Activated T-cell treated with anti-CD3 and anti-CD28 coated beads, Interleukin-2, amount 50 U/mL, for 24 hours (primary cell): ENCODE data around the gene MTARC2.

ENCODE experiments used
- DNase-seq: peaks from one replicate; pipeline ENCODE4 v3.0.0-alpha.2; 2020
- H3K27ac Mint-ChIP-seq: 2 replicates; pipeline ENCODE4 v1.8.0; 2020; ENCODE audit warnings: mild to moderate bottlenecking, mixed read lengths
- H3K27me3 Mint-ChIP-seq: 2 replicates; pipeline ENCODE4 v1.8.0; 2020; ENCODE audit warnings: mixed read lengths
- H3K36me3 Mint-ChIP-seq: 2 replicates; pipeline ENCODE4 v1.8.0; 2020; ENCODE audit warnings: low read depth, mixed read lengths
- H3K4me1 Mint-ChIP-seq: 2 replicates; pipeline ENCODE4 v1.8.0; 2020; ENCODE audit warnings: low read depth, mixed read lengths
- H3K4me3 Mint-ChIP-seq: 2 replicates; pipeline ENCODE4 v1.8.0; 2020; ENCODE audit warnings: mild to moderate bottlenecking, moderate library complexity, mixed read lengths
- H3K9me3 Mint-ChIP-seq: 2 replicates; pipeline ENCODE4 v1.8.0; 2020; ENCODE audit warnings: mixed read lengths

MTARC2 gene

GRCh38 chr1:220770245-220770913 is 22.3 kb downstream of the MTARC2 start:
- Mint-ChIP-seq H3K36me3 (no peaks in the 10 kb centered on the region), H3K27ac (no peak overlapping the region), H3K9me3 (no peaks in the 10 kb centered on the region), H3K4me3 (no peak overlapping the region), H3K4me1 (no peaks in the 10 kb centered on the region), H3K27me3 (peaks cover 23% of the 10 kb centered on the region)
- DNase-seq = no peak

GRCh38 chr1:220772846-220773245 is 24.7 kb downstream of the MTARC2 start:
- no peak for DNase-seq
- no peak overlapping the region for H3K27ac Mint-ChIP-seq
- H3K9me3 Mint-ChIP-seq = no peaks in the 10 kb centered on the region
- H3K36me3 Mint-ChIP-seq = no peaks in the 10 kb centered on the region
- H3K27me3 Mint-ChIP-seq = peaks cover 45% of the 10 kb centered on the region
- no peak overlapping the region for H3K4me3 Mint-ChIP-seq
- peaks cover 2% of the 10 kb centered on the region for H3K4me1 Mint-ChIP-seq

GRCh38 chr1:220775240-220775853 is 27.2 kb downstream of the MTARC2 start:
- Mint-ChIP-seq H3K27ac (no peak overlapping the region), H3K36me3 (no peaks in the 10 kb centered on the region), H3K4me1 (peaks cover 2% of the 10 kb centered on the region), H3K27me3 (peaks cover 35% of the 10 kb centered on the region), H3K4me3 (no peak overlapping the region), H3K9me3 (no peaks in the 10 kb centered on the region)
- DNase-seq = peak; percentile 50

- DNase-seq = no peak
- no peaks in the 10 kb centered on the region for H3K36me3 Mint-ChIP-seq
- H3K9me3 Mint-ChIP-seq = no peaks in the 10 kb centered on the region
- H3K4me3 Mint-ChIP-seq = no peak overlapping the region
- H3K27ac Mint-ChIP-seq = no peak overlapping the region
- peaks cover 2% of the 10 kb centered on the region for H3K4me1 Mint-ChIP-seq
- H3K27me3 Mint-ChIP-seq = peaks cover 35% of the 10 kb centered on the region
These were observed 28.1 kb downstream of the MTARC2 start for GRCh38 chr1:220776254-220776653.

- Mint-ChIP-seq H3K27me3 (peaks cover 35% of the 10 kb centered on the region), H3K36me3 (no peaks in the 10 kb centered on the region), H3K4me1 (peaks cover 2% of the 10 kb centered on the region), H3K27ac (no peak overlapping the region), H3K9me3 (no peaks in the 10 kb centered on the region), H3K4me3 (no peak overlapping the region)
- peak; percentile 74 for DNase-seq
These were observed 28.7 kb downstream of the MTARC2 start for GRCh38 chr1:220776720-220777326.

GRCh38 chr1:220783453-220783852 is 35.3 kb downstream of the MTARC2 start:
- no peak overlapping the region for H3K27ac Mint-ChIP-seq
- no peaks in the 10 kb centered on the region for H3K9me3 Mint-ChIP-seq
- H3K36me3 Mint-ChIP-seq = no peaks in the 10 kb centered on the region
- H3K4me3 Mint-ChIP-seq = no peak overlapping the region
- peaks cover 52% of the 10 kb centered on the region for H3K27me3 Mint-ChIP-seq
- peaks cover 5% of the 10 kb centered on the region for H3K4me1 Mint-ChIP-seq
- DNase-seq = no peak

- H3K4me1 Mint-ChIP-seq = peaks cover 5% of the 10 kb centered on the region
- H3K36me3 Mint-ChIP-seq = no peaks in the 10 kb centered on the region
- no peaks in the 10 kb centered on the region for H3K9me3 Mint-ChIP-seq
- no peak overlapping the region for H3K4me3 Mint-ChIP-seq
- DNase-seq = no peak
- H3K27ac Mint-ChIP-seq = no peak overlapping the region
- peaks cover 62% of the 10 kb centered on the region for H3K27me3 Mint-ChIP-seq
These were observed 36.6 kb downstream of the MTARC2 start for GRCh38 chr1:220784751-220785150.

- peaks cover 63% of the 10 kb centered on the region for H3K27me3 Mint-ChIP-seq
- no peak for DNase-seq
- H3K9me3 Mint-ChIP-seq = no peaks in the 10 kb centered on the region
- H3K27ac Mint-ChIP-seq = no peak overlapping the region
- no peaks in the 10 kb centered on the region for H3K36me3 Mint-ChIP-seq
- H3K4me1 Mint-ChIP-seq = peaks cover 5% of the 10 kb centered on the region
- no peak overlapping the region for H3K4me3 Mint-ChIP-seq
These were observed 37.3 kb downstream of the MTARC2 start for GRCh38 chr1:220785166-220786056.

GRCh38 chr1:220786057-220786336 is 37.9 kb downstream of the MTARC2 start:
- Mint-ChIP-seq H3K27me3 (peaks cover 63% of the 10 kb centered on the region), H3K36me3 (no peaks in the 10 kb centered on the region), H3K9me3 (no peaks in the 10 kb centered on the region), H3K4me1 (peaks cover 5% of the 10 kb centered on the region), H3K4me3 (no peak overlapping the region), H3K27ac (no peak overlapping the region)
- no peak for DNase-seq

GRCh38 chr1:220786337-220787068 is 38.4 kb downstream of the MTARC2 start, which contains the start of gene MTARC1:
TSS of gene MTARC1 (plus strand) at chr1:220786913. CDS start at chr1:220786945, 32 bp downstream.
- Mint-ChIP-seq H3K4me3 (peak within 1 kb of the TSS; percentile 36), H3K36me3 (no peaks in the 10 kb centered on the region), H3K4me1 (peaks cover 5% of the 10 kb centered on the region), H3K9me3 (no peaks in the 10 kb centered on the region), H3K27ac (no peak within 1 kb of the TSS), H3K27me3 (peaks cover 63% of the 10 kb centered on the region)
- no peak for DNase-seq

GRCh38 chr1:220787069-220787619 is 39.0 kb downstream of the MTARC2 start:
- Mint-ChIP-seq H3K9me3 (no peaks in the 10 kb centered on the region), H3K4me1 (peaks cover 5% of the 10 kb centered on the region), H3K36me3 (no peaks in the 10 kb centered on the region), H3K27me3 (peaks cover 63% of the 10 kb centered on the region), H3K4me3 (peak overlapping the region; percentile 36), H3K27ac (no peak overlapping the region)
- no peak for DNase-seq

- no peak for DNase-seq
- no peaks in the 10 kb centered on the region for H3K9me3 Mint-ChIP-seq
- H3K36me3 Mint-ChIP-seq = no peaks in the 10 kb centered on the region
- no peak overlapping the region for H3K4me3 Mint-ChIP-seq
- no peak overlapping the region for H3K27ac Mint-ChIP-seq
- peaks cover 50% of the 10 kb centered on the region for H3K27me3 Mint-ChIP-seq
- H3K4me1 Mint-ChIP-seq = peaks cover 5% of the 10 kb centered on the region
These were observed 40.8 kb downstream of the MTARC2 start for GRCh38 chr1:220788900-220789299.

- no peak overlapping the region for H3K4me3 Mint-ChIP-seq
- H3K36me3 Mint-ChIP-seq = no peaks in the 10 kb centered on the region
- H3K4me1 Mint-ChIP-seq = peaks cover 5% of the 10 kb centered on the region
- no peak overlapping the region for H3K27ac Mint-ChIP-seq
- peaks cover 46% of the 10 kb centered on the region for H3K27me3 Mint-ChIP-seq
- no peak for DNase-seq
- H3K9me3 Mint-ChIP-seq = no peaks in the 10 kb centered on the region
These were observed 41.5 kb downstream of the MTARC2 start for GRCh38 chr1:220789532-220790147.
